ENCODE data around the gene FIZ1. TPM values are rescaled to one million over a fixed set of nuclear protein-coding genes. Genes with fewer than 3 reads are reported as not detected.

The FIZ1 gene
- 0.95 and 2.1 TPM in 2 replicates for total RNA-seq

DNA sequence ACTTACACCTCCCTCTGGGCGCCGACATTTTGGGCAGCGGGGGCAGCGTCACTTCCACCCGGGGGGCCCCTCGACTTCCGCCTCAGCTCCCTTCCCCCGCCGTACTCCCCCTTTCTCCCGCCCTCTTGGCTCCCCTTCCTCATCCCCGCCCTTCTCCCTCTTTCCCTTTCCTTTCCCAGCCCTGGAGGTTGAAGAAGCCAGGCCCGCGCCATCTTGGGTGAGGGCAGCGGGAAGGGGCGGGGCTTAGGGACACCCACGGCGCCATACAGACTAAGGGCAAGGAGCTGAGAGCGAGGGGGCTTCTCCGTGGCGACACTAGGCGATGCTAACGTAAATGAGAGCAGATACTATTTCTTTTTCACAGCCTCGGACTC is at the start of gene FIZ1:
FIZ1 (minus strand) TSS at position 50 of the 374 bp plus-strand sequence. CDS start 1,652 bp downstream, outside the sequence.

GRCh38 chr19:55647732-55648584 is 48.6 kb upstream of the FIZ1 start, which contains the start of gene CCDC106:
Gene CCDC106 (plus strand): TSS chr19:55648212. CDS start chr19:55649047, 835 bp downstream.

GRCh38 chr19:55643003-55643886 is 43.9 kb upstream of the FIZ1 start, which contains the start of gene ZNF581:
Gene ZNF581 (plus strand): TSS chr19:55643649. CDS start chr19:55644572, 923 bp downstream.

DNA sequence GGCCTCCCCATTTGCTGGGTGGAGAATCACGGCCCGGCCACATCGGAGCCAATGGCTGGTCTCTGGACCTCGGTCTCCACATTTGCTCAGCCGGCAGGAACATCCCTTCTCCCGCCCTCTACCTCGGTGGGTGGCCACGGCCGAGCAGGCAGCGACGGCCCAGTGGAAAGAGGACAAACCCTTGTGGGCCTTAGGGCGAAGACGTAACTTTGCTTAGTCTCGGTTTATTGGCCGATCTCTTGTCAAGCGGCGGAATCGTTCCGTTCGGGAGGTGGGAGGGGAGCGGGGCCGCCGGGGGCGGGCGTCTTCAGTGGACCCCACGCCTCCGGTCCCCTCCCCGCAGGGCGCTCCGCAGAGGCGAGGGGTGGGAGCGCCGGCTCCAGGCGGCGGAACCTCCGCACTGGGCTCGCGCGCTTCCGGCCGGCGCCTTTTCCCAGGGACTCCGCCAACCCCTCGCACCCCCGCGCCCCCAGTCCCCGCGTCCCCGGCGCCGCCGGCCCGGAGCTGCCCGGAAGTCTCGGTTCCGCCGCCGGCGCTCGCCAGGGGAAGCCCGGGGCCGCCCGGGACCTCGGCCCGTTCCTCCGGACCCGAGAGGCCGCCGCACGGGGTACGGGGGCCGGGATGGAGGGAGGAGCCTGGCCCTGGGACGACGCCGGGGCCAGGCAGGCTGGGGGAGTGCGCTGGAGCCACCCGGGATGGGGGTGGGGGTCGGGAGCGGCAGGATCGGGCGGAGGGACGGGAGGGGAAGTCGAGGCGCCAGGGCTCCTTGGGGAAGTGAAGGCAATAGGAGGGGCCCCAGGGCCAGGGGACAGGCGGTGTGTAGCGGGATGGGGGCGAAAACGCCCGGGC is 41.5 kb upstream of the FIZ1 start, which contains the start of gene ZNF580:
ZNF580 (plus strand) TSS at position 426 of the 849 bp plus-strand sequence. CDS start 1,507 bp downstream, outside the sequence.

DNA sequence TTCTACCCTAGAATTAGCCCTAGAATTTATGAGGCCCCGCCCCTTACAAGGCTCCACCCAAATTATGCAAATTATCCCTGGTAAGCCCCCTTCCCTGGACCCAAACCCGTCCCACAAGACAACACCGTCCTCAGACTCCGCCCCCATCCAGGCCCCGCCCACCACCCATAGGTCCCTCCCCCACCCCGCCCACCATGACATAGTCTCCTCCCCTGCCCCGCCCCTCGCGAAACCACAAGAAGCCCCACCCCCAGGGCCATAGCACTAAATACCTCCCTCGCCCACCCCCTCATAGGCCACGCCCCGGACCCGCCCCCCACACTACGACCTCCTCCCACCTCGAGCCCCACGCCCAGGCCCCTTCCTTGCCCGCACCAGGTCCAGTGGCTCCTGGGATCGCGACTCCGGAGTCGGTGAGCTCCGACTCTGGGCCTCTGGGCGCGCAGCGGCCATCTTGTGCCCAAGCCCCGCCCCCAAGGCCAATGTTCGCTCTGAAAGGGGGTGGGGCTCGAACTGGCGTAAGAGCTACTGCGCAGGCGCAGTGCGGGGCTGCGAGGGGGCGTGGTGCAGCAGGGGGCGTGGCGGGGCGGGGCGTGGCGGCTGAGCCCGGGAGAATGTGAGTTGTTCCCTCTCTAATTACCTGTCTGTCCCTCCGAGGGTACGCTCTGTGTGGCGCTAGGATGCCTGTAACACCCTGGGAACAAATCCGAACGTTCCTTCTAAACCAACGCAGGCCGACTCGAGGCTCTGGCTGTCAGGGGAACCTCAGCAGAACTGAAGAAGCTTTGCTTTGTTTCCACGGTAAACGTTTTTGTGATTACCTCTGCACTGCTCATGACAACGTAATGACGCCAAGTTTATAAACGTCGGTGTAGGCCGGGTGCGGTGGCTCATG is 25.0 kb upstream of the FIZ1 start, which contains the start of gene ZNF784:
ZNF784 (minus strand) TSS at position 458 of the 895 bp plus-strand sequence; CDS start at position 453, 5 bp downstream.

DNA sequence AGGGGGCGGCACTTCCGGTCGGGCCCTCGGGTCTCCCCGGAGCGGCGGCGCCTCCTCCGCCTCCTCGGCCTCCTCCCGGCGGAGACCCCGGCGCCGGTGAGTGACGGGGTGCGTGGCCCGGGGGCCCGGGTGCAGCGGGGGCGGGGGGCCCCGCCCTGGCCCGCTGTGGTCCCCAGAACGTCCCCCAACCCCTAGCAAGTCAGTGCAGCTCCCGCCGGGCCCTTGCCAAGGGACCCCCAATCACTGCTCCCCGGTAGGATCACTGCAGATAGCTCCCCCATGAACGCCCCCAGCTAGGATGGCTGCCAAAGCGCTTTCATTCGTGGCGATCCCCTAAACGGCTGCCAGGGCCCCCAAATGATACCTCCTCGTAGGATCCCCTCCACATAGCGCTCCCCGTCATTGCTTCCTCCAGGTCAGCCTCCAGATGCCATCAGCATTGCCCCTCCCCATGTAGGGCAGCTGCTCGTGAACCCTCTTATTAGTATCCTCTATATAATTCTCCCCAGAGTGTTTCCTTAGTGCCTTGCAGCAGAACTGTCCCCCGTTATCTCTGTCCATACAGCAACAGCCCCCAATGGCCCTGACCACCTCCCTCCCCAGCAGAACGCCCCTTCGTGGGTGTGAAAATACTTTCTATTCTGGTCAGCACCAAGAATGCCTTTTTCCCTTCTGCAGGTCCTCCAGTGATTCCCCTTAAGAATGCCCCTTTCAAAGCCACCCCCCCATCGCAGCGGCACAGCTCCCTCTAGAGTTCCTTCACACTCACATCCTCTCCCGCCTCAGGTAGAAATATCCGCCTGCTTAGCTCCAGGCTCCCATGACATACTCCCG is 6.5 kb upstream of the FIZ1 start, which contains the start of gene ZNF865:
ZNF865 (plus strand) TSS at position 11 of the 834 bp plus-strand sequence. CDS start 7,972 bp downstream, outside the sequence.

DNA sequence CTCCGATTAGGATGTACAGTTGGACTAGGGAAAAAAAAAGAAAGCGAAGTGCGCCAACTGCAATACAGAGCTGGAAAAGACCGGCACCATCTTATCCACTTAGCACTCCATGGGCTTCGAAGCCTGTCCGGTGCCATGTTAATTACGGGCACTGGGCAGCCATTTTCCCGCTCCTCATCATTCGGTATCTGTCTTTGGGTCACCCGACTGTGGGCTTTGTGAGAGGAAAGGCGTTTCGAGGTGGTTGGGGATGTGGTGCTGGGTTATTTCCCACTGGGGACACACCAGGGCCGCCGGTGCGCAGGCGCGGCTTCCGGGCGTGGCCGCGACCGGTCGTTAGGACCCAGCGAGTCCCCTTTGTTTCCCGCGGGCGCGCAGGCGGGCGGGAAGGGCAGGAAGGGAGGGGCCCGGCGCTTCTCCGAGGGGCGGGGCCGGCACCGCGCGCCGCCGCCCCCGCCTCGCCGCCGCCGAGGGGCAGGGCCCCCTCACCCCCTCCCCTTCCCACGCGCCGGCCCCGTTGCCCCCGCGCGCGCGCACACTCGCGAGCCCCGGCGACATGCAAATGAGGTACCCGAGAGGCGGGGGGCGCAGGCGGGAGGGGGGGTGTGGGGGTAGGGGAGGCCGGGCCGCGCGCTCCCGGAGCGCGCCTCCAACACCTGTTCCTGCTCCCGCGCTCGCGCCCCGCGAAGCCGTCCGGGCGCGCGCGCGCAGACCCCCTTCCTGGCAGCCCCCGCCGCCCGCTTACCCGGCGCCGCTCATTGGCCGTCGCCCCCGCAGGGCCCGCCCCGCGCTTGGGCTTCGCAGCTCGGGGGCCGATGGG is 735 bp upstream of the FIZ1 start, which contains the start of gene ZNF524:
ZNF524 (plus strand) TSS at position 447 of the 820 bp plus-strand sequence. CDS start 1,825 bp downstream, outside the sequence.

GRCh38 chr19:55580628-55581144 is 18.6 kb downstream of the FIZ1 start, which contains the start of gene ZNF579:
Gene ZNF579 (minus strand): TSS chr19:55580848. CDS start chr19:55579639, 1,209 bp downstream.

DNA sequence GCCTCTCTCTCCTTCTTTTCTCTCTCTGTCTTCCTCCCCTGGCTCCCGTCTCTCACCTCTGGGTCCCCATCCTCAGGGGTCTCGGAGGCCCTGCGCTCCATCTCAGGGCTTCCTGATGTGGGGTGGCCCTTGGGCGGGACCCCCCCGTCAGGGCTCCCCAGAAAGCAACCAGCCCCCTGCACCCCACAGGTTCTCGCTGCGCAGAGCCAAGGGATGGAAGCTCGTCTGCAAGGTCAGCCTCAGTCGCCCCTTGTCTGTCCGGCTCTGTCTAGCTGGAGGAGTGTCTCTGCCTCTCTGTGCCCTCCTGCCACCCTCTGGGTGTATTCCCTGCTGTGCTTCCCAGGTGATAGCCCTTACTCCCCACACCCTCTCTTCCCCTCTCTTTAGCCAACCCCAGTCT is 53.9 kb downstream of the FIZ1 start, which contains the start of gene SBK3:
SBK3 (minus strand) TSS at position 101 of the 400 bp plus-strand sequence; CDS start at position 101, 0 bp downstream.

Other genes starting within 250 kb of the FIZ1 start
- 0.16 TPM in 1 of 2 replicates, not detected in the other for gene COX6B2, start 244.8 kb downstream of the FIZ1 start, total RNA-seq
- not detected in 2 replicates for gene GARIN5B, start 236.3 kb downstream of the FIZ1 start, total RNA-seq
- gene IL11, start 229.1 kb downstream of the FIZ1 start, total RNA-seq = 0.94 and 1.6 TPM in 2 replicates
- 0.47 TPM in 1 of 2 replicates, not detected in the other for gene TMEM190, start 222.7 kb downstream of the FIZ1 start, total RNA-seq
- gene TMEM238, start 215.2 kb downstream of the FIZ1 start, total RNA-seq = 0.16 TPM in 1 of 2 replicates, not detected in the other
- 202 and 304 TPM in 2 replicates for gene RPL28, start 213.6 kb downstream of the FIZ1 start, total RNA-seq
- gene UBE2S, start 191.7 kb downstream of the FIZ1 start, total RNA-seq = 8.6 and 20.3 TPM in 2 replicates
- not detected in 2 replicates for gene SHISA7, start 156.2 kb downstream of the FIZ1 start, total RNA-seq
- 38.8 and 58.3 TPM in 2 replicates for gene ISOC2, start 137.9 kb downstream of the FIZ1 start, total RNA-seq
- gene C19orf85, start 134.8 kb downstream of the FIZ1 start, total RNA-seq = not detected in 2 replicates
- gene ZNF628, start 122.9 kb downstream of the FIZ1 start, total RNA-seq = 0.47 and 0.69 TPM in 2 replicates
- 9.2 and 16.2 TPM in 2 replicates for gene NAT14, start 114.3 kb downstream of the FIZ1 start, total RNA-seq
- gene SSC5D, start 111.1 kb downstream of the FIZ1 start, total RNA-seq = 3.9 and 13.1 TPM in 2 replicates
- gene SBK2, start 62.4 kb downstream of the FIZ1 start, total RNA-seq = not detected in 2 replicates
- gene SBK3, start 54.0 kb downstream of the FIZ1 start, total RNA-seq = 0.16 TPM in 1 of 2 replicates, not detected in the other
- gene ZNF579, start 18.7 kb downstream of the FIZ1 start, total RNA-seq = 1.6 and 2.0 TPM in 2 replicates
- 12.1 and 13.2 TPM in 2 replicates for gene ZNF524, start 771 bp upstream of the FIZ1 start, total RNA-seq
- 0.34 and 0.63 TPM in 2 replicates for gene ZNF865, start 6.1 kb upstream of the FIZ1 start, total RNA-seq
- gene ZNF784, start 25.0 kb upstream of the FIZ1 start, total RNA-seq = 5.0 and 5.8 TPM in 2 replicates
- 4.4 and 5.7 TPM in 2 replicates for gene ZNF580, start 41.5 kb upstream of the FIZ1 start, total RNA-seq
- gene ZNF581, start 44.1 kb upstream of the FIZ1 start, total RNA-seq = 29.1 and 32.2 TPM in 2 replicates
- 3.9 and 7.3 TPM in 2 replicates for gene CCDC106, start 48.7 kb upstream of the FIZ1 start, total RNA-seq
- 72.3 and 77.7 TPM in 2 replicates for gene U2AF2, start 55.5 kb upstream of the FIZ1 start, total RNA-seq
- 56.9 and 61.7 TPM in 2 replicates for gene EPN1, start 75.7 kb upstream of the FIZ1 start, total RNA-seq
- gene NLRP9, start 138.9 kb upstream of the FIZ1 start, total RNA-seq = not detected in 2 replicates
- not detected in 2 replicates for gene RFPL4A, start 159.6 kb upstream of the FIZ1 start, total RNA-seq
- not detected in 2 replicates for gene RFPL4AL1, start 169.6 kb upstream of the FIZ1 start, total RNA-seq
- gene NLRP11, start 232.5 kb upstream of the FIZ1 start, total RNA-seq = not detected in 2 replicates
- not detected in 2 replicates for gene NLRP4, start 237.0 kb upstream of the FIZ1 start, total RNA-seq